SU-DHL-6 (cell line): Measurements from ENCODE around the gene LRRK1.

Experiments
- H2AFZ ChIP-seq: fragments of 200-600 bp; sonication (generic); 2 replicates; pipeline ENCODE4 v1.6.1; 2014; ENCODE audit warnings: low read depth, mild to moderate bottlenecking, moderate library complexity, mixed read lengths, antibody characterized with exemption, low read length; ENCODE audit not compliant: severe bottlenecking
- H3F3A ChIP-seq: fragments of 200-600 bp; shearing (Covaris generic); 2 replicates; pipeline ENCODE4 v1.6.0; 2016; ENCODE audit warnings: antibody characterized with exemption, mild to moderate bottlenecking; ENCODE audit not compliant: insufficient read depth
- H3K27ac ChIP-seq: fragments of 200-600 bp; sonication (generic); 2 replicates; pipeline ENCODE4 v1.5.1; 2016; ENCODE audit warnings: low read depth, mild to moderate bottlenecking, low read length, moderate library complexity, mixed read lengths
- H3K27me3 ChIP-seq: fragments of 200-600 bp; sonication (generic), shearing (Covaris generic); 2 replicates; pipeline ENCODE4 v1.6.0; 2014; ENCODE audit warnings: mild to moderate bottlenecking, low read length
- H3K36me3 ChIP-seq: fragments of 200-600 bp; sonication (generic); 2 replicates; pipeline ENCODE4 v1.6.1; 2014; ENCODE audit warnings: mild to moderate bottlenecking, low read length, mixed read lengths
- H3K4me2 ChIP-seq: fragments of 300-600, 200-600 bp; shearing (Covaris generic), sonication (generic); 2 replicates; pipeline ENCODE4 v1.6.0; 2014; ENCODE audit warnings: low read length, low read depth, mild to moderate bottlenecking; ENCODE audit not compliant: poor library complexity, severe bottlenecking
- H3K4me3 ChIP-seq: fragments of 200-600 bp; sonication (generic); 2 replicates; pipeline ENCODE4 v1.5.1; 2014; ENCODE audit warnings: antibody characterized with exemption, low read length, mild to moderate bottlenecking, mixed read lengths; ENCODE audit not compliant: insufficient read depth, poor library complexity, severe bottlenecking
- H3K79me2 ChIP-seq: fragments of 200-600 bp; sonication (generic); 2 replicates; pipeline ENCODE4 v1.6.1; 2014; ENCODE audit warnings: mild to moderate bottlenecking, low read length, moderate library complexity; ENCODE audit not compliant: insufficient read depth
- H3K9ac ChIP-seq: fragments of 200-600 bp; sonication (generic); 2 replicates; pipeline ENCODE4 v1.7.0; 2014; ENCODE audit warnings: mild to moderate bottlenecking, low read length
- H3K9me2 ChIP-seq: fragments of 200-600 bp; sonication (generic); replicated peaks from 2 replicates; pipeline ENCODE4 v1.6.1; 2014; ENCODE audit warnings: low read length; ENCODE audit not compliant: insufficient read depth
- H3K9me3 ChIP-seq: fragments of 200-600 bp; sonication (generic); 2 replicates; pipeline ENCODE4 v1.6.1; 2014; ENCODE audit warnings: low read length, mixed read lengths; ENCODE audit not compliant: insufficient read depth
- H4K20me1 ChIP-seq: fragments of 200-600 bp; sonication (generic); 2 replicates; pipeline ENCODE4 v1.6.1; 2014; ENCODE audit warnings: low read depth, mild to moderate bottlenecking, antibody characterized with exemption, low read length, moderate library complexity, mixed read lengths
- EZH2phosphoT487 ChIP-seq: fragments of 200-600 bp; sonication (generic), shearing (Covaris generic); conservative IDR thresholded peaks from 2 replicates; pipeline ENCODE4 v1.6.1; 2018; ENCODE audit warnings: mild to moderate bottlenecking, antibody characterized with exemption, low read length, moderate library complexity, mixed read lengths
- TF ChIP-seq, protein P1 (sequence below): fragments of 200-600 bp; sonication (generic); IDR thresholded peaks from one replicate; pipeline ENCODE4 v1.5.1; 2017; ENCODE audit warnings: antibody characterized with exemption, mild to moderate bottlenecking, low read length, moderate library complexity; ENCODE audit not compliant: insufficient read depth, poor library complexity, severe bottlenecking

Gene LRRK1

DNA sequence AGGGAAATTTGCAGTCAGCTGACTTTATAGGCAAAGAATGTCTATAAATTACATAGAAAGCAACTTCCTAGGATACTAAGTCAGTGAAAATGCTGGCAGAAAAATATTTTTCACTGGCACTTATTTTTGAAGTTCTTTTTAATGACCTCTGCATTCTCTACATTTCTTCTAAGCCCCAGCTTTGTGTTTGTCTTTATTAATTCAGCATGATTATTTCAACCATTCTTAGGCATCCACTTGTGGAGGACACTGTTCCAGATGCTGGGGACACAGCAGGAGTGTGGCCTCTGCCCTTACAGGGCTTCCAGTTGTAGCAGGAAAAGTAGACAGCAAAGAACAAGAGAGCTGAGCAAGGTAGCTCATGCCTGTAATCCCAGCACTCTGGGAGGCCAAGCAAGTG is 15.0 kb downstream of the LRRK1 start:
- Histone ChIP-seq H3F3A (peaks cover 67% of the 10 kb centered on the region), H2AFZ (no peak overlapping the region), H3K27ac (peak overlapping the region; percentile 98), H3K4me3 (no peak overlapping the region), H3K27me3 (no peaks in the 10 kb centered on the region), H3K9me2 (no peaks in the 10 kb centered on the region), H3K79me2 (peaks cover 83% of the 10 kb centered on the region), H3K9ac (peak overlapping the region; percentile 41), H3K4me2 (peak overlapping the region; percentile 52), H3K36me3 (peaks cover 12% of the 10 kb centered on the region; the same call in 1 of the 2 replicates), H3K9me3 (no peaks in the 10 kb centered on the region), H4K20me1 (no peaks in the 10 kb centered on the region)
- TF ChIP-seq, protein P1, sequence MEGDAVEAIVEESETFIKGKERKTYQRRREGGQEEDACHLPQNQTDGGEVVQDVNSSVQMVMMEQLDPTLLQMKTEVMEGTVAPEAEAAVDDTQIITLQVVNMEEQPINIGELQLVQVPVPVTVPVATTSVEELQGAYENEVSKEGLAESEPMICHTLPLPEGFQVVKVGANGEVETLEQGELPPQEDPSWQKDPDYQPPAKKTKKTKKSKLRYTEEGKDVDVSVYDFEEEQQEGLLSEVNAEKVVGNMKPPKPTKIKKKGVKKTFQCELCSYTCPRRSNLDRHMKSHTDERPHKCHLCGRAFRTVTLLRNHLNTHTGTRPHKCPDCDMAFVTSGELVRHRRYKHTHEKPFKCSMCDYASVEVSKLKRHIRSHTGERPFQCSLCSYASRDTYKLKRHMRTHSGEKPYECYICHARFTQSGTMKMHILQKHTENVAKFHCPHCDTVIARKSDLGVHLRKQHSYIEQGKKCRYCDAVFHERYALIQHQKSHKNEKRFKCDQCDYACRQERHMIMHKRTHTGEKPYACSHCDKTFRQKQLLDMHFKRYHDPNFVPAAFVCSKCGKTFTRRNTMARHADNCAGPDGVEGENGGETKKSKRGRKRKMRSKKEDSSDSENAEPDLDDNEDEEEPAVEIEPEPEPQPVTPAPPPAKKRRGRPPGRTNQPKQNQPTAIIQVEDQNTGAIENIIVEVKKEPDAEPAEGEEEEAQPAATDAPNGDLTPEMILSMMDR = no peak
- TF ChIP-seq EZH2phosphoT487 = no peak

DNA sequence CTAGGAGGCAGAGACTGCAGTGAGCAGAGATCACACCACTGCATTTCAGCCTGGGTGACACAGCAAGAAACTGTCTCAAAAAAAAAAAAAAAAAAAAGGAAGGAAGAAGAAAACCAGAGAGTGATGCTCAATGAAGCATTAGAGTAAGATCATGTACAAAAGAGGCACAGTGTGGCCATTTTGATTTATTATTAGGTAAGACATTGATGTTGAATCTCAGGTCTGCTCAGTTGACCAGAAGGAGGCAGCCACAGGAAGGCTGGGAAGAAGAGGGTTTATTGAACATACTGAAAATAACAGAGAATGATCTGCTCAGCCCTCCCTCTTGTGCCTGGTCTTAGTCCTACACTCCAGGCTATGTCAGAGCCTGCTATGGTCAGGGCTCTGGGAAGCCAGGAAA is 15.6 kb downstream of the LRRK1 start:
- H3K27me3 ChIP-seq = no peaks in the 10 kb centered on the region
- H3K9ac ChIP-seq = peak overlapping the region; percentile 41; the same call in 1 of the 2 replicates
- peak overlapping the region; percentile 98 for H3K27ac ChIP-seq
- H3F3A ChIP-seq = peaks cover 67% of the 10 kb centered on the region
- H3K4me2 ChIP-seq = peak overlapping the region; percentile 52
- no peak overlapping the region for H2AFZ ChIP-seq
- no peaks in the 10 kb centered on the region for H3K9me3 ChIP-seq
- H3K9me2 ChIP-seq = no peaks in the 10 kb centered on the region
- peaks cover 83% of the 10 kb centered on the region for H3K79me2 ChIP-seq
- H3K4me3 ChIP-seq = no peak overlapping the region
- peaks cover 12% of the 10 kb centered on the region; the same call in 1 of the 2 replicates for H3K36me3 ChIP-seq
- no peaks in the 10 kb centered on the region for H4K20me1 ChIP-seq
- TF ChIP-seq, protein P1 = no peak
- TF ChIP-seq EZH2phosphoT487 = no peak

DNA sequence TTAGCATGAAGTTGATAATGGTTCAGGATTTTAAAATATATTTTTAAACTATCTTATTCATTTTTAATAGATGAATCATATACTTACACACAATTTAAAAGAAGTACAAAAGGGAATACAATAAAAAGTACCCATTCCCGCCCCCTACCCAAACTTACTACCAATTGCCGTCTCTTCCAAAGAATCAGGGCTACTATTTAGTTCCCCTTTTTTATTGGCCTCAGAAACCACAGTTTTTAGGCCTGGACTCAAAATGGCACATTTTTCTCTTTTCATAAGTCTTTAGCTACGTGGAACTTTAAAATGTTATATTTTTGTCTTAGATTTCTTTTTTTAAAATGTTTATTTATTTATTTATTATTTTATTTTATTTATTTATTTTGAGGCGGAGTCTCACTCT is 18.0 kb downstream of the LRRK1 start:
- no peaks in the 10 kb centered on the region; the same call in 1 of the 2 replicates for H4K20me1 ChIP-seq
- H3K9me2 ChIP-seq = no peaks in the 10 kb centered on the region
- peak overlapping the region; percentile 16 for H3K4me2 ChIP-seq
- TF ChIP-seq EZH2phosphoT487 = no peak
- TF ChIP-seq, protein P1 = no peak
- no peaks in the 10 kb centered on the region for H3K9me3 ChIP-seq
- H3K36me3 ChIP-seq = peaks cover 23% of the 10 kb centered on the region
- no peak overlapping the region for H3K4me3 ChIP-seq
- peaks cover 92% of the 10 kb centered on the region for H3K79me2 ChIP-seq
- peak overlapping the region; percentile 98; the same call in 1 of the 2 replicates for H3K27ac ChIP-seq
- H3K27me3 ChIP-seq = no peaks in the 10 kb centered on the region
- H3F3A ChIP-seq = peaks cover 55% of the 10 kb centered on the region
- H3K9ac ChIP-seq = no peak overlapping the region
- no peak overlapping the region for H2AFZ ChIP-seq
